ENCODE data around the gene SLC38A11. TPM values are rescaled to one million over a fixed set of nuclear protein-coding genes. Genes with fewer than 3 reads are reported as not detected.
A peak's percentile ranks its signal among the peaks of the same experiment; 100 is the strongest.

SLC38A11 gene
- total RNA-seq, 4 donors from 2014 or later = 2.4 to 12.0 (median 3.3) TPM; not detected in 1

GRCh38 chr2:164915566-164915965 is 39.8 kb downstream of the SLC38A11 start:
- Histone ChIP-seq H3K36me3 (no peaks in the 10 kb centered on the region), H3K4me3 (no peak overlapping the region), H3K27me3 (no peaks in the 10 kb centered on the region), H3K4me1 (peaks cover 2 to 33% (median 14%) of the 10 kb centered on the region in 4 donors), H3K27ac (no peak overlapping the region), H3K9me3 (no peaks in the 10 kb centered on the region)
- 79 to 84% methylated on average over 4 of the region's 4 CpGs for WGBS, 2 donors (ENCODE audit: low coverage in 1 of 2)
- intact Hi-C loops (cut with DNase I; ENCODE audit: low total_unique reads) = no loop called here
- in situ Hi-C loops (cut with MboI; ENCODE audit: low pct_ligation_motif_present in 1 of 4, low pct_unique_long_range_greater_than_20kb in 1 of 4, low sequenced_read_pairs in 3 of 4) = loop anchor here in 2 of 4 donors (10.0 to 25.0 kb wide), 2 partner anchors 178 to 181 kb away; no protein-coding TSS in a partner anchor
- DNase-seq = no peak
- TF ChIP-seq CTCF (IDR thresholded peaks at IDR 0.05) = no peak

- Histone ChIP-seq H3K27me3 (no peaks in the 10 kb centered on the region), H3K9me3 (no peaks in the 10 kb centered on the region), H3K27ac (peak overlapping the region in 1 of 4 donors; percentile 41)
Observed at GRCh38 chr2:164913640-164914350, 41.5 kb downstream of the SLC38A11 start.

GRCh38 chr2:164913011-164913410 is 42.3 kb downstream of the SLC38A11 start:
- 85 to 96% methylated on average over 2 to 4 of the region's 4 CpGs for WGBS, 2 donors (ENCODE audit: low coverage in 1 of 2)
- Histone ChIP-seq H3K27ac (peak overlapping the region in 1 of 4 donors; percentile 41), H3K4me1 (peaks cover 9 to 43% (median 16%) of the 10 kb centered on the region in 4 donors), H3K36me3 (no peaks in the 10 kb centered on the region), H3K9me3 (no peaks in the 10 kb centered on the region), H3K27me3 (no peaks in the 10 kb centered on the region), H3K4me3 (no peak overlapping the region)
- in situ Hi-C loops (cut with MboI; ENCODE audit: low pct_ligation_motif_present in 1 of 4, low pct_unique_long_range_greater_than_20kb in 1 of 4, low sequenced_read_pairs in 3 of 4) (loop anchor here in 2 of 4 donors (10.0 to 25.0 kb wide), 2 partner anchors 176 to 178 kb away; no protein-coding TSS in a partner anchor), intact Hi-C loops (cut with DNase I; ENCODE audit: low total_unique reads) (no loop called here)
- no peak for DNase-seq
- no peak for TF ChIP-seq POLR2AphosphoS5 (IDR thresholded peaks at IDR 0.05)
- no peak for TF ChIP-seq EP300 (IDR thresholded peaks at IDR 0.05; ENCODE audit: low read depth)
- no peak for TF ChIP-seq POLR2A (IDR thresholded peaks at IDR 0.05)
- TF ChIP-seq CTCF (IDR thresholded peaks at IDR 0.05) = no peak

More at GRCh38 chr2:164913640-164914350, 41.5 kb downstream of the SLC38A11 start:
- no peak overlapping the region for H3K4me3 ChIP-seq
- intact Hi-C loops (cut with DNase I; ENCODE audit: low total_unique reads) = no loop called here
- H3K4me1 ChIP-seq = peaks cover 9 to 43% (median 16%) of the 10 kb centered on the region in 4 donors
- TF ChIP-seq EP300 (IDR thresholded peaks at IDR 0.05; ENCODE audit: low read depth) (no peak), CTCF (IDR thresholded peaks at IDR 0.05) (peak; percentile 23 to 53 (median 34))
- in situ Hi-C loops (cut with MboI; ENCODE audit: low pct_ligation_motif_present in 1 of 4, low pct_unique_long_range_greater_than_20kb in 1 of 4, low sequenced_read_pairs in 3 of 4) = loop anchor here in 2 of 4 donors (10.0 to 25.0 kb wide), 2 partner anchors 176 to 179 kb away; no protein-coding TSS in a partner anchor
- H3K36me3 ChIP-seq = no peaks in the 10 kb centered on the region
- DNase-seq = no peak

- Histone ChIP-seq H3K9me3 (no peaks in the 10 kb centered on the region), H3K27me3 (no peaks in the 10 kb centered on the region), H3K36me3 (no peaks in the 10 kb centered on the region), H3K4me3 (no peak overlapping the region), H3K4me1 (peaks cover 9 to 43% (median 16%) of the 10 kb centered on the region in 4 donors), H3K27ac (no peak overlapping the region)
- DNase-seq = no peak
- TF ChIP-seq POLR2A (IDR thresholded peaks at IDR 0.05) (no peak), POLR2AphosphoS5 (IDR thresholded peaks at IDR 0.05) (no peak), EP300 (IDR thresholded peaks at IDR 0.05; ENCODE audit: low read depth) (no peak), CTCF (IDR thresholded peaks at IDR 0.05) (no peak)
- intact Hi-C loops (cut with DNase I; ENCODE audit: low total_unique reads) (no loop called here), in situ Hi-C loops (cut with MboI; ENCODE audit: low pct_ligation_motif_present in 1 of 4, low pct_unique_long_range_greater_than_20kb in 1 of 4, low sequenced_read_pairs in 3 of 4) (loop anchor here in 2 of 4 donors (10.0 to 25.0 kb wide), 2 partner anchors 175 to 177 kb away; no protein-coding TSS in a partner anchor)
- 48% methylated on average over 1 of the region's 1 CpG; no CpG with 5 or more reads in 1 of the 2 donors for WGBS, 2 donors (ENCODE audit: low coverage in 1 of 2)
Observed at GRCh38 chr2:164911832-164912231, 43.5 kb downstream of the SLC38A11 start.
